Tibial artery (tissue), 4 donors: ENCODE results near the gene ZNF785.

Experiments
- DNase-seq, 2 donors: peaks; one replicate each; pipeline ENCODE4 v3.0.0-alpha.2; 2019
- H3K27ac ChIP-seq, 2 donors: fragments of 200-600 bp; sonication (generic) in 1 of 2; 1 replicate in 1 of 2; 2 replicates in 1 of 2; pipeline ENCODE4 v1.5.1; 2018 to 2019; ENCODE audit warnings: mild to moderate bottlenecking in 1 of 2
- H3K27me3 ChIP-seq, 2 donors: fragments of 200-600 bp; sonication (generic) in 1 of 2; one replicate each; pipeline versions ENCODE4 v1.5.1 to v1.6.0; 2016 to 2019
- H3K36me3 ChIP-seq, 3 donors: fragments of 200-600 bp; sonication (generic) in 2 of 3; one replicate each; pipeline ENCODE4 v1.5.1; 2016 to 2019; ENCODE audit warnings: mild to moderate bottlenecking in 2 of 3
- H3K4me1 ChIP-seq, 4 donors: fragments of 200-600 bp; sonication (generic) in 2 of 4; 1 replicate in 3 of 4; 2 replicates in 1 of 4; pipeline ENCODE4 v1.5.1; 2016 to 2019
- H3K4me3 ChIP-seq, 2 donors: fragments of 200-600 bp; sonication (generic) in 1 of 2; 1 replicate in 1 of 2; 2 replicates in 1 of 2; pipeline ENCODE4 v1.5.1; 2018 to 2019; ENCODE audit warnings: mild to moderate bottlenecking in 2 of 2
- H3K9me3 ChIP-seq, 3 donors: fragments of 200-600 bp; sonication (generic) in 1 of 3; one replicate each; pipeline ENCODE4 v1.5.1; 2016 to 2019
- intact Hi-C: fragments of 100-400 bp; cut with DNase I; formaldehyde crosslinking; loops from one replicate; pipeline ENCODE4 v1.15.0; 2023; ENCODE audit warnings: low total_unique reads
- TF ChIP-seq, protein P1 (sequence below), 2 experiments: fragments of 200-600 bp in 1 of 2; fragments of 450-650 bp in 1 of 2; IDR thresholded peaks; one replicate each; pipeline ENCODE4 v1.5.1; 2017 to 2019; ENCODE audit warnings: antibody characterized with exemption in 2 of 2, mild to moderate bottlenecking in 1 of 2, moderate library complexity in 1 of 2

Gene ZNF785

DNA sequence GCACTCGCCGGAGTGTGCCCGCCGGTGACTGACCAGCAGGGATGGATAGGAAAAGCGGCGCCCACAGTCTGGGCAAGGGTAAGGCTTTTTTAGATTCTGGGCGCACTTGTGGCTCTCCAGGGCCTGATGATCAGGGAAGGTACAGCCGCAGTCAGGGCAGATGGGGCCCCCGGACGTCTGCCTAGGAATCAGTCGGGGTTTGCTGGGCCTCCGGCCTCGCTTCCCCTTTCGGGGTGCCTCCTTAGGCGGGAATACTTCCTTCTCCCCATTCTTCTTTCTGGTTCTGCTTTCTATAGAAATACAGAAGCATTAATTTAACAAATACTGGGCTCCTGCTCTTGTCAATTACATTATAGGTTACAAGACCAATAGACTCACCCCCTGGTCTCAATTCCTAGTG lies 19.7 kb upstream of the ZNF785 start:
- H3K4me3 ChIP-seq = no peak overlapping the region
- H3K36me3 ChIP-seq = peaks cover 31 to 64% (median 46%) of the 10 kb centered on the region in 3 donors
- DNase-seq = no peak
- no peak overlapping the region for H3K27ac ChIP-seq
- no peaks in the 10 kb centered on the region for H3K27me3 ChIP-seq
- TF ChIP-seq, protein P1, sequence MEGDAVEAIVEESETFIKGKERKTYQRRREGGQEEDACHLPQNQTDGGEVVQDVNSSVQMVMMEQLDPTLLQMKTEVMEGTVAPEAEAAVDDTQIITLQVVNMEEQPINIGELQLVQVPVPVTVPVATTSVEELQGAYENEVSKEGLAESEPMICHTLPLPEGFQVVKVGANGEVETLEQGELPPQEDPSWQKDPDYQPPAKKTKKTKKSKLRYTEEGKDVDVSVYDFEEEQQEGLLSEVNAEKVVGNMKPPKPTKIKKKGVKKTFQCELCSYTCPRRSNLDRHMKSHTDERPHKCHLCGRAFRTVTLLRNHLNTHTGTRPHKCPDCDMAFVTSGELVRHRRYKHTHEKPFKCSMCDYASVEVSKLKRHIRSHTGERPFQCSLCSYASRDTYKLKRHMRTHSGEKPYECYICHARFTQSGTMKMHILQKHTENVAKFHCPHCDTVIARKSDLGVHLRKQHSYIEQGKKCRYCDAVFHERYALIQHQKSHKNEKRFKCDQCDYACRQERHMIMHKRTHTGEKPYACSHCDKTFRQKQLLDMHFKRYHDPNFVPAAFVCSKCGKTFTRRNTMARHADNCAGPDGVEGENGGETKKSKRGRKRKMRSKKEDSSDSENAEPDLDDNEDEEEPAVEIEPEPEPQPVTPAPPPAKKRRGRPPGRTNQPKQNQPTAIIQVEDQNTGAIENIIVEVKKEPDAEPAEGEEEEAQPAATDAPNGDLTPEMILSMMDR (IDR thresholded peaks at IDR 0.05) = no peak
- no peaks in the 10 kb centered on the region for H3K9me3 ChIP-seq
- intact Hi-C loops = no loop called here
- peaks cover 0 to 21% (median 7%) of the 10 kb centered on the region in 4 donors for H3K4me1 ChIP-seq

DNA sequence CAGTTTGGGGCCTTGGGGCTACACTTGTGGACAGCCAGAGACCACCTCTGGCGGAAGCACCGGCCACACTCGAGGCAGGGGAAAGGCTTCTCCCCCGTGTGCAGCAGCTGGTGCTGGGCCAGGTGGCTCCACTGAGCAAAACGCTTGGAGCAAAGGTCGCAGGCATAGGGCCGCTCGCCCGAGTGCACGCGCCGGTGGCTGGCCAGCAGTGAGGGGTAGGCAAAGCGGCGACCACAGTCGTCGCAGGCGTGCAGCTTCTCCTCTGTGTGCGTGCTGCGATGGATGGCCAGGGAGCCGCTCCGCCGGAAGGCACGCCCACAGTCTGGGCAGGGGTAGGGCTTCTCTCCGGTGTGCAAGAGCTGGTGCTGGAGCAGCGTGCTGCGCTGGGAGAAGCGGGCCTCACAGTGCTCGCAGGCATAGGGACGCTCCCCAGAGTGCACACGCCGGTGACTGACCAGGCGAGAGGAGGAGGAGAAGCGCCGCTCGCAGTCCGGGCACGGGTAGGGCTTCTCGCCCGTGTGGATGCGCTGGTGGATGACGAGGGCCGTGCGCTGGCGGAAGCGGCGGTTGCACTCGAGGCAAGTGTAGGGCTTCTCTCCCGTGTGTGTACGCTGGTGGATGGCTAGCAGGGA lies 18.9 kb upstream of the ZNF785 start:
- Histone ChIP-seq H3K4me1 (peaks cover 0 to 20% (median 7%) of the 10 kb centered on the region in 4 donors), H3K27ac (no peak overlapping the region), H3K36me3 (peaks cover 31 to 64% (median 46%) of the 10 kb centered on the region in 3 donors), H3K27me3 (no peaks in the 10 kb centered on the region), H3K4me3 (no peak overlapping the region), H3K9me3 (no peaks in the 10 kb centered on the region)
- TF ChIP-seq, protein P1 (IDR thresholded peaks at IDR 0.05) = no peak
- DNase-seq = no peak
- intact Hi-C loops = no loop called here

DNA sequence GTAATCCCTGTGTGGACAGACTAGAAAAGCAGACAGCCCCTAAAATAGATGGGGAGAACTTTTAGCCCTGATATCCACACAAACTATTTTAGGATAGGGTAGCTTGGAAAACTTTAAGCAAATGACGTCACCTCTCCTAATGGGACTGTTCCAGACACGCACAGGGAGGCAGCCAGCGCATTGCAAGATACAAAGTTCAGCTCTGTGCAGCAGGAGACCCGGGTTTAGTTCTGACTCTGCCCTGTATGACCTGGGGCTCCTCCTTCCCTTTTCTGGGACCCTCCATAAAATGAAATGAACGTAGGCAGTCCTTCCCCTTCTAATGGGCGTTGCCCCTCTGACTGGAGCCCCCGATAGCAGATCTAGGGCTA lies 18.4 kb upstream of the ZNF785 start:
- TF ChIP-seq, protein P1 (IDR thresholded peaks at IDR 0.05) = no peak
- intact Hi-C loops = no loop called here
- Histone ChIP-seq H3K27me3 (no peaks in the 10 kb centered on the region), H3K4me3 (no peak overlapping the region), H3K36me3 (peaks cover 31 to 64% (median 46%) of the 10 kb centered on the region in 3 donors), H3K27ac (no peak overlapping the region), H3K4me1 (peaks cover 0 to 15% (median 5%) of the 10 kb centered on the region in 4 donors), H3K9me3 (no peaks in the 10 kb centered on the region)
- DNase-seq = no peak

DNA sequence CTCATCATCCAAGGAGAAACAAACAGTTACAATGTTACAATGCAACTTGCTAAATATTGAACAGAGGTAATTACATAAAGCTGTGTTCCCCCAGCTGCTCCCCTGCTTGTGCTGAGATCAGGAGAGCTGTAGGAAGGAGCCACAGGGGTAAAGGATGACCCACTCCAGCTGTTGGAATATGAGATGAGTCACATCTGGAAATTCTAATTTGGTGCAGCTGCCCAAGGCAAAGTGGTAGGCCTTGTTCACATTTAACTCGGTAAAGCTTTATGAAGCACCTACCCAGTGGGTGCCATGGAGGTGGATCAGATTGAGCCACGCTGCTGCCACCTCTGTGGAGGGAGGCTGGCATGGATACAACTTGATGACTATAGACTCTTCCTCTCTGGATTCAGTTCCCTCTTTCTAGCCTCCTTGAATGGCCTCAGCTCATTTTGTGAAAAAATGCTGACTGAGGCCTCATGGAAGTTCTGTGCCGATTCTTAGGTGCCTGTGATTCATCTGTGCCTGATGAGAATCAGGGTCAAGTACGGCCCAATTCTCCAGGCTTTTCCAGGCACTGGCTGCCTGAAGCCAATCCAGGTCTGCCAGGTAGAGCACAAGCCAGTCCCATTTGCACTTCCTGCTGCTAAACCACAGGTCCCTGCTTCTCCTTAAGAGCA lies 17.2 kb upstream of the ZNF785 start:
- H3K27ac ChIP-seq = no peak overlapping the region

DNA sequence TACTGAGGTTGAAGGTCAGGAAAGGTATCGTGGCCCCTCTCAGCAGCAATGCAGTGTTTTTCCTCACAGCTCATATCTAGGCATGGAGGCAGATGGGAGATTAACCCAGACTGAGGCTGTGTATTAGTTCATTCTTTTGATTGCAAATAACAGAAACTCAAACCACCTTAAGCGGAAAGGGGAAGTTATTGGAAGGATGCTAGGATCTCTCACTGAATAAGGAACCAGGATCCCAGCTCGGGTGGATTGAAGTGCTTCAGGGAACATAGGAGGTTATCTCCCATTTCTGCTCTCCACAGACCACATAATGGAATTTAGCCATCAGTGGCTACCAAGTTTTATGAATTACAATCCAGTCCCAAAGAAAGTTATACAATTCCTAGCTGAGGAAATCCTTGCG lies 16.5 kb upstream of the ZNF785 start:
- no peak overlapping the region for H3K27ac ChIP-seq
- intact Hi-C loops = no loop called here

More for the DNA sequence above, 17.2 kb upstream of the ZNF785 start:
- peaks cover 0 to 4% (median 0%) of the 10 kb centered on the region in 4 donors for H3K4me1 ChIP-seq
- TF ChIP-seq, protein P1 (IDR thresholded peaks at IDR 0.05) = no peak
- no peaks in the 10 kb centered on the region for H3K9me3 ChIP-seq
- H3K36me3 ChIP-seq = peaks cover 27 to 60% (median 42%) of the 10 kb centered on the region in 3 donors
- DNase-seq = no peak
- intact Hi-C loops = no loop called here
- H3K27me3 ChIP-seq = no peaks in the 10 kb centered on the region
- H3K4me3 ChIP-seq = no peak overlapping the region

More for the DNA sequence above, 16.5 kb upstream of the ZNF785 start:
- no peak for DNase-seq
- Histone ChIP-seq H3K9me3 (no peaks in the 10 kb centered on the region), H3K4me1 (no peaks in the 10 kb centered on the region), H3K36me3 (peaks cover 27 to 52% (median 34%) of the 10 kb centered on the region in 3 donors), H3K27me3 (no peaks in the 10 kb centered on the region), H3K4me3 (no peak overlapping the region)
- TF ChIP-seq, protein P1 (IDR thresholded peaks at IDR 0.05) = no peak
